CD8-positive, alpha-beta memory T cell (primary cell): ENCODE data around the gene BCL11B. TPM values are rescaled to one million over a fixed set of nuclear protein-coding genes. Genes with fewer than 3 reads are reported as not detected.
"Not testable (repeated sequence)": the region's sequence is repeated elsewhere in the genome, so short reads cannot be mapped to it uniquely, and the experiment has no call there.

Experiments used
- CTCF ChIA-PET: fragments of 350-600 bp; sonication (Branson Sonifier 250); formaldehyde crosslinking; loops from one replicate; lab custom pipeline; 2021; ENCODE audit warnings: antibody characterized with exemption; lab: Charles Lee
- POLR2A ChIA-PET: fragments of 350-600 bp; sonication (Branson Sonifier 250); formaldehyde crosslinking; loops from one replicate; lab custom pipeline; 2021; ENCODE audit warnings: antibody characterized with exemption; lab: Charles Lee
- DNase-seq, 5 donors: peaks; one replicate each; pipeline versions ENCODE4 v3.0.0 to v3.0.0-alpha.2; 2020 to 2022; ENCODE audit warnings: mixed read lengths in 1 of 5
- H3K27ac ChIP-seq: one replicate; pipeline ENCODE4 v1.7.0; 2013; ENCODE audit warnings: low read depth, mild to moderate bottlenecking, low read length, moderate library complexity
- H3K27me3 ChIP-seq: 2 replicates; pipeline ENCODE4 v1.7.0; 2013; ENCODE audit warnings: low read length, mild to moderate bottlenecking; ENCODE audit not compliant: insufficient read depth, poor library complexity, severe bottlenecking
- H3K36me3 ChIP-seq: 2 replicates; pipeline ENCODE4 v1.7.0; 2013; ENCODE audit warnings: mild to moderate bottlenecking, low read length, moderate library complexity; ENCODE audit not compliant: insufficient read depth
- H3K4me1 ChIP-seq: 2 replicates; pipeline ENCODE4 v1.7.0; 2013; ENCODE audit warnings: mild to moderate bottlenecking, low read length, moderate library complexity; ENCODE audit not compliant: insufficient read depth
- H3K4me3 ChIP-seq: 2 replicates; pipeline ENCODE4 v1.7.0; 2013; ENCODE audit warnings: mild to moderate bottlenecking, low read length
- H3K9me3 ChIP-seq: 2 replicates; pipeline ENCODE4 v1.7.0; 2013; ENCODE audit warnings: mild to moderate bottlenecking, low read length
- H3K27ac Mint-ChIP-seq, 8 donors: one replicate each; pipeline ENCODE4 v1.8.0; 2020 to 2021; ENCODE audit warnings: mixed read lengths in 8 of 8, mild to moderate bottlenecking in 6 of 8, inconsistent platforms in 3 of 8, moderate library complexity in 3 of 8
- H3K27me3 Mint-ChIP-seq, 2 donors: one replicate each; pipeline ENCODE4 v1.8.0; 2020 to 2021; ENCODE audit warnings: mixed read lengths in 2 of 2, mild to moderate bottlenecking in 1 of 2, moderate library complexity in 1 of 2
- H3K36me3 Mint-ChIP-seq, 3 donors: one replicate each; pipeline ENCODE4 v1.8.0; 2020 to 2021; ENCODE audit warnings: mixed read lengths in 3 of 3, inconsistent platforms in 1 of 3, mild to moderate bottlenecking in 1 of 3
- H3K4me1 Mint-ChIP-seq, 3 donors: one replicate each; pipeline ENCODE4 v1.8.0; 2020 to 2021; ENCODE audit warnings: mixed read lengths in 3 of 3, inconsistent platforms in 1 of 3, mild to moderate bottlenecking in 1 of 3
- H3K4me3 Mint-ChIP-seq, 7 donors: one replicate each; pipeline ENCODE4 v1.8.0; 2020 to 2021; ENCODE audit warnings: mixed read lengths in 7 of 7, mild to moderate bottlenecking in 6 of 7, moderate library complexity in 4 of 7, inconsistent platforms in 2 of 7
- H3K9me3 Mint-ChIP-seq, 5 donors: one replicate each; pipeline ENCODE4 v1.8.0; 2020 to 2022; ENCODE audit warnings: mixed read lengths in 5 of 5, mild to moderate bottlenecking in 3 of 5, moderate library complexity in 2 of 5, inconsistent platforms in 1 of 5
- polyA plus RNA-seq: library from polyadenylated mRNA; unstranded; fragments of 300-500 nt; fragmentation: Illumina TruSeq; gene quantifications from one replicate; pipeline ENCODE4 v1.2.3, GENCODE V29; 2021
- total RNA-seq, 2 experiments: library from RNA; stranded (reverse); gene quantifications; one replicate each; pipeline ENCODE4 v1.2.3, GENCODE V29; 2021

The BCL11B gene
- total and polyA plus RNA-seq, 3 experiments from 2014 or later, result 9.7 to 42.5 (median 42.0) TPM

- peaks cover 97% of the 10 kb centered on the region for H3K4me1 ChIP-seq
- DNase-seq, result peak in 2 of 5 donors; percentile 27 to 66
- no peaks in the 10 kb centered on the region for H3K9me3 ChIP-seq
- no peaks in the 10 kb centered on the region for H3K27me3 ChIP-seq
- Mint-ChIP-seq H3K36me3 (peaks cover 5 to 58% (median 19%) of the 10 kb centered on the region in 3 donors), H3K9me3 (peaks cover 0 to 2% (median 0%) of the 10 kb centered on the region in 5 donors), H3K4me3 (peak overlapping the region; percentile 84 to 94 (median 87)), H3K27ac (peak overlapping the region; percentile 97 to 100 (median 99)), H3K27me3 (peaks cover 0 to 8% of the 10 kb centered on the region in 2 donors), H3K4me1 (peaks cover 95 to 98% (median 95%) of the 10 kb centered on the region in 3 donors)
- POLR2A ChIA-PET, result interaction anchor here (0.6 to 10.3 kb wide), 13 partner anchors 12 to 1092 kb away, joined by 3 to 169 read pairs (median 4); partner anchors contain the start of gene BCL11B
- no peak overlapping the region for H3K4me3 ChIP-seq
- H3K36me3 ChIP-seq, result peaks cover 24% of the 10 kb centered on the region
- H3K27ac ChIP-seq, result peak overlapping the region; percentile 68
- CTCF ChIA-PET, result interaction anchor here (0.6 to 25.1 kb wide), 18 partner anchors 10 to 1129 kb away, joined by 3 to 532 read pairs (median 6); partner anchors contain the start of gene BCL11B
Observed at GRCh38 chr14:99231161-99231849, 40.7 kb downstream of the BCL11B start.

GRCh38 chr14:99230208-99231151 is 41.5 kb downstream of the BCL11B start:
- ChIA-PET POLR2A (interaction anchor here (0.6 to 10.3 kb wide), 15 partner anchors 11 to 1091 kb away, joined by 3 to 169 read pairs (median 7); partner anchors contain the start of gene BCL11B), CTCF (interaction anchor here (0.6 to 25.1 kb wide), 21 partner anchors 9 to 1128 kb away, joined by 3 to 532 read pairs (median 5); partner anchors contain the start of gene BCL11B)
- H3K27ac ChIP-seq, result peak overlapping the region; percentile 68
- peaks cover 0 to 7% of the 10 kb centered on the region in 2 donors for H3K27me3 Mint-ChIP-seq
- peaks cover 97% of the 10 kb centered on the region for H3K4me1 ChIP-seq
- H3K4me3 Mint-ChIP-seq, result peak overlapping the region; percentile 76 to 94 (median 84)
- peaks cover 95 to 98% (median 95%) of the 10 kb centered on the region in 3 donors for H3K4me1 Mint-ChIP-seq
- peak overlapping the region; percentile 39 for H3K4me3 ChIP-seq
- peaks cover 5 to 63% (median 23%) of the 10 kb centered on the region in 3 donors for H3K36me3 Mint-ChIP-seq
- peak; percentile 82 to 95 (median 89) for DNase-seq
- H3K9me3 ChIP-seq, result no peaks in the 10 kb centered on the region
- peaks cover 24% of the 10 kb centered on the region for H3K36me3 ChIP-seq
- peaks cover 0 to under 1% (median 0%) of the 10 kb centered on the region in 5 donors for H3K9me3 Mint-ChIP-seq
- peak overlapping the region; percentile 97 to 100 (median 99) for H3K27ac Mint-ChIP-seq
- H3K27me3 ChIP-seq, result no peaks in the 10 kb centered on the region

GRCh38 chr14:99229654-99230207 is 42.3 kb downstream of the BCL11B start:
- peak; percentile 37 to 88 (median 49) for DNase-seq
- Mint-ChIP-seq H3K4me1 (peaks cover 95 to 98% (median 95%) of the 10 kb centered on the region in 3 donors), H3K27me3 (peaks cover 0 to 7% of the 10 kb centered on the region in 2 donors), H3K27ac (peak overlapping the region; percentile 97 to 100 (median 99)), H3K36me3 (peaks cover 5 to 67% (median 25%) of the 10 kb centered on the region in 3 donors), H3K4me3 (peak overlapping the region; percentile 76 to 94 (median 84)), H3K9me3 (no peaks in the 10 kb centered on the region)
- Histone ChIP-seq H3K27me3 (no peaks in the 10 kb centered on the region), H3K4me3 (peak overlapping the region; percentile 39), H3K27ac (peak overlapping the region; percentile 68), H3K9me3 (no peaks in the 10 kb centered on the region), H3K4me1 (peaks cover 98% of the 10 kb centered on the region), H3K36me3 (peaks cover 31% of the 10 kb centered on the region)
- ChIA-PET CTCF (interaction anchor here (0.7 to 25.1 kb wide), 15 partner anchors 11 to 297 kb away, joined by 3 to 532 read pairs (median 7); partner anchors contain the start of gene BCL11B), POLR2A (interaction anchor here (0.7 to 10.3 kb wide), 15 partner anchors 8 to 1091 kb away, joined by 3 to 169 read pairs (median 7); partner anchors contain the start of gene BCL11B)

DNA sequence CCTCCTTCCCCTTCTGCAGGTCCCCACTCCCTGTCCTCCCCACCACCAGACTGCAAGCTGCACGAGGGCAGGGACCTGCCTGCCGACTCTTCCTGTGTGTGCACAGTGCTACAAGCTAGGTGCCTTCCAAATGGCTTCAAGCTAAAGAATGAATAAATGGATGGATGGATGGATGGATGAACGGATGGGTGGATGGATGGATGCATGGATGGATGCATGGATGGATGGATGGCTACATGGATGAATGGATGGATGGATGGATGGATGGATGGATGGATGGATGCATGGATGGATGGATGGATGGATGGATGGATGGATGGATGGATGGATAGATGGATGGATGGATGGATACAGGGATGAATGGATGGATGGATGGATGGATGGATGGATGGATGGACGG is 43.2 kb downstream of the BCL11B start:
- H3K36me3 ChIP-seq, result peaks cover 40% of the 10 kb centered on the region
- not testable (repeated sequence) for H3K27me3 Mint-ChIP-seq, H3K9me3 Mint-ChIP-seq, H3K27me3 ChIP-seq, H3K27ac ChIP-seq, H3K9me3 ChIP-seq, DNase-seq
- H3K4me1 ChIP-seq, result peaks cover 98% of the 10 kb centered on the region
- Mint-ChIP-seq H3K27ac (peak overlapping the region; percentile 97 to 100 (median 99)), H3K4me3 (peak overlapping the region; percentile 76 to 94 (median 84)), H3K36me3 (peaks cover 5 to 74% (median 23%) of the 10 kb centered on the region in 3 donors), H3K4me1 (peaks cover 95 to 98% (median 96%) of the 10 kb centered on the region in 3 donors)
- peak overlapping the region; percentile 39 for H3K4me3 ChIP-seq
- ChIA-PET CTCF (interaction anchor here (0.8 to 25.1 kb wide), 7 partner anchors 13 to 1250 kb away, joined by 3 to 532 read pairs (median 10); partner anchors contain the start of gene BCL11B), POLR2A (interaction anchor here (0.7 to 10.3 kb wide), 8 partner anchors 9 to 39 kb away, joined by 3 to 169 read pairs (median 8); no protein-coding TSS in a partner anchor)

GRCh38 chr14:99226687-99227086 is 45.3 kb downstream of the BCL11B start:
- ChIA-PET POLR2A (interaction anchor here (0.6 to 1.4 kb wide), 7 partner anchors 8 to 47 kb away, joined by 3 to 4 read pairs (median 3); no protein-coding TSS in a partner anchor), CTCF (interaction anchor here (0.9 to 4.9 kb wide), 7 partner anchors 9 to 40 kb away, joined by 3 to 38 read pairs (median 5); no protein-coding TSS in a partner anchor)
- no peak for DNase-seq
- Histone ChIP-seq H3K4me1 (peaks cover 98% of the 10 kb centered on the region), H3K27ac (no peak overlapping the region), H3K36me3 (peaks cover 48% of the 10 kb centered on the region), H3K27me3 (no peaks in the 10 kb centered on the region), H3K9me3 (no peaks in the 10 kb centered on the region), H3K4me3 (peak overlapping the region; percentile 30)
- Mint-ChIP-seq H3K36me3 (peaks cover 5 to 88% (median 31%) of the 10 kb centered on the region in 3 donors), H3K4me3 (peak overlapping the region; percentile 49 to 86 (median 78)), H3K9me3 (no peaks in the 10 kb centered on the region), H3K4me1 (peaks cover 96 to 98% (median 96%) of the 10 kb centered on the region in 3 donors), H3K27ac (peak overlapping the region; percentile 95 to 100 (median 99)), H3K27me3 (peaks cover 0 to 7% of the 10 kb centered on the region in 2 donors)

DNA sequence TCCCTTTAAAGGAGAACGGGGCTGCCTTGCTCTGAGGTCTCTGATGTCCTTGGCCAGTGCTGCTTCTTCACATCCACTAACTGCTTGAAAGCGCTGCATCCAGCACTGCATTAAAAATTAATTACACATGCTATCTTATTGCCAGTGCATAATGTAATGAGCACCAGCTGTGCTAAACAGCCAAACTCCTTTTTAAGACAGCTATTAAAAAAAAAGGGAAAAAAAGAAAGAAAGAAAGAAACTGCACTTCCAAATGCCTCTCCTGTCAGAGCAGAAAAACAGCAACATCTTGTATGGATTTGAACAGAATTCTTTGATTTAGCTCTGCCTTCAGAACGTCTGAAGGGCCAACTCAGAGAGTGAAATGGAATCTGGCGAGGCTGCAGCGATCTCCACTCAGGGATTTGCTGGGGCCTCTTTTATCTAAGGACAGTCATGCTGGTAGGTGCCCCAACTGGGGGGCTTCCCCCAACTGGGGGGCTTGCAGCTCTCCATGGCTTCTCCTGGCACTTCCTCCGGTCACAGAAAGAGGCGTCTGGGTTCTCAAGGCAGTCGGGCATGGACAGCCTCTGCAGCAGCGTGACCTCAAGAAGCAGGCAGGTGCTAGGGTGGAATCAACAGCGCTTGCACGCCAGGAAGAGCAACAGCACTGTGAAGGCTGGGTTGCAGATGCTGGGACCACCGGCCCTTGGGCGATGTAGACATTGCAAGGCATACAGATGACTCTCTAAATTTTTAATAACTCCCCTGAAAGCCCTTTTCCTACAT is 46.4 kb downstream of the BCL11B start:
- Mint-ChIP-seq H3K4me3 (peak overlapping the region; percentile 49 to 86 (median 78)), H3K9me3 (no peaks in the 10 kb centered on the region), H3K27ac (peak overlapping the region; percentile 97 to 100 (median 99)), H3K36me3 (peaks cover 5 to 93% (median 31%) of the 10 kb centered on the region in 3 donors), H3K4me1 (peaks cover 96 to 97% (median 97%) of the 10 kb centered on the region in 3 donors), H3K27me3 (peaks cover 0 to 7% of the 10 kb centered on the region in 2 donors)
- POLR2A ChIA-PET, result interaction anchor here (1.6 kb wide), 1 partner anchor 10 kb away, joined by 6 read pairs; no protein-coding TSS in a partner anchor
- Histone ChIP-seq H3K9me3 (no peaks in the 10 kb centered on the region), H3K27me3 (no peaks in the 10 kb centered on the region), H3K36me3 (peaks cover 50% of the 10 kb centered on the region), H3K27ac (no peak overlapping the region), H3K4me1 (peaks cover 98% of the 10 kb centered on the region), H3K4me3 (peak overlapping the region; percentile 30)
- CTCF ChIA-PET, result interaction anchor here (0.8 to 4.9 kb wide), 8 partner anchors 9 to 1247 kb away, joined by 3 to 38 read pairs (median 4); no protein-coding TSS in a partner anchor
- no peak for DNase-seq
